Uterus (tissue), 2 donors: ENCODE data around the gene ARHGEF10L.

ENCODE experiments used
- CTCF ChIP-seq, 4 experiments: fragments of 200-600 bp in 2 of 4; fragments of 450-650 bp in 2 of 4; sonication (generic) in 2 of 4; IDR thresholded peaks; one replicate each; pipeline ENCODE4 v1.5.1; 2016 to 2019; ENCODE audit warnings: antibody characterized with exemption in 4 of 4, mild to moderate bottlenecking in 2 of 4, moderate library complexity in 1 of 4
- POLR2A ChIP-seq, 2 donors: fragments of 450-650 bp; IDR thresholded peaks; one replicate each; pipeline ENCODE4 v1.6.1; 2016; ENCODE audit warnings: antibody characterized with exemption in 2 of 2, mild to moderate bottlenecking in 1 of 2, moderate library complexity in 1 of 2

- TF ChIP-seq POLR2A (IDR thresholded peaks at IDR 0.05) (no peak), CTCF (IDR thresholded peaks at IDR 0.05) (no peak)
These were observed 192.0 kb downstream of the ARHGEF10L start for GRCh38 chr1:17731460-17731859.
